HG02798 (cell line): ENCODE data around the gene ZNF454.

Experiments used
- ATAC-seq: cut with Tn5 transposase; IDR thresholded peaks from one replicate; pipeline ENCODE4 v1.9.1; 2021; ENCODE audit warnings: mild to moderate bottlenecking; ENCODE audit not compliant: unreplicated experiment, poor library complexity

ZNF454 gene

DNA sequence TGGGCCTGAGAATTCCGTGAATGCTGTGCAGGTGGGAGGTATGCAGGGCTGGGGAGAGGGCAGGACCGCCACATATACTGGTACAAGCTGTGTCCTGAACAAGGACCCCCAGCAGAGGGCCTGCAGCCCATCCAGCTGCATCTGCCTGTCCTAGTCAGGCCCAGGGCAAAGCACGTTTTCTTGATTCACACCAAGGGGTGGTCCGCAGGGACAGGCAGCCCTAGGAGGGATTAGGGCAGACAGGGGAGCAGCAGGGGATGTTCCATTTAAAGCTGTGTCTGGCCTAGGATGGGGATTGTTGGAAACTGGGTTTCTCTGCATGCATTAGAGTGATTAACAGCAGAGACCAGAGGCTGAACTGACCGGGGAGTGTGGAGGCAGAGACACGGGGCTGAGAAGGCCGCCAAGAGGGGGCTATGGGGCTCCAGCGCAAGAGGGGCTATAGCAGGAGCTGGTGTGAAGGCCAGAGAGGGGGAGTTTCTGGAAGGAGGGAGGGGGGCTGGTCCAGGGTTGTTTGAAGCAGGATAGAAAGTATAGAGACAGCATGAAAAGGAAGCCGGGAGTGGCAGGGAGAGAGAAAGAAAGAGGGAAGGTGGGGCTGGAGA is 51.4 kb downstream of the ZNF454 start:
- ATAC-seq, result no peak

DNA sequence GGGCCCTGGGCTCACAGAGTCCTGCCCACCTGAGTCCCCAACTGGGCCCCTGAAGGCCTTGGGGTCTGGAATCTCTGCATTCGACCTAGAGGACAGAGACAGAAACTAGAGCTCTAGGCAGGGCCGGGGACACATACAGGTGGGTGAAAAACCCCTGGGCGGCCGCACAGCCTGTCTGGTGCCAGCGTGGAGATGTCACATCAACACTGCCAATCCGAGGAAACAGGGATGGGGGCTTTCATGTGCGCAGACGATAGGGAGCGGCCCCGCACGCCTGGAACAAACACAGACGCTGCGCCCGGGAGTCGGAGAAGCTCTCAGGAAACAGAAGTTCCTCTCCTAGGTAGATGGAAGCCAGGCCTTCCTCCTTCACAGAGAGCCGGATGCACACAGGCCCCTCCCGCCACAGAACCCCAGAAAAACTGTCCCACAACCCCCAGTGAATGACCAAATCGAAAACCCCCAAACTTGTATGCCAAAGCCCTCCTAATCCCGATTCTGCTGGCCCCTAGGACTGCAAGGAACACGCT is 52.3 kb downstream of the ZNF454 start:
- ATAC-seq, result no peak

DNA sequence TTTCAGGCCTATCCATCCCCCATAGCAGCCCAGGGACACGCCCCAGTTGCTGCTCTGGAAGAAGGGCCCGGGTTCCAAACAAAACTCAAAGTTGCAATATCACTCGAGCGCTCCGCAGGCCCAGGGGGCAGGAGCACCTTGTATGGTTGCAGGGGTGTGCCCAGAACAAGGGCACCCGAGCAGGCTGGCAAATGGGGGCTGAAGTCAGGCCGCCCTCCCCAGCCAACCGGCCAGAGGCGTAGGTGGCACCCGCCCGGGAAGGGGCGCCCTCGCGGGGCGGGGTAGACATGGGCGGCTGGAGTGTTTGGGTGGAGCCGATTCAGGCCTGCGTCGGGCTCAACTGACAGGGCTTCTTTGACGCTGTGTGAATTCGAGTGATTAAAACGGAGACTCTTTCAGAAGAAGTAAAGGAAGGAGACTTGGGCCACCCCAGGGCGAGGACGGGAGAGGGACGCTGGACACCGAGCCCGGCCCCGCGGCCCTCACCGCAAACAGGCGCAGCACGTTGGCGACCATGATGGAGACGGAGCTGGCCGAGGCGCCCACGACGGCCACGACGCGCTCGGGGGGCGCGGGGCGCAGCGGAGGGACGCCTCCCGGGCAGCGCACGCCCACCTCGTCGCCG is 53.1 kb downstream of the ZNF454 start:
- no peak for ATAC-seq

DNA sequence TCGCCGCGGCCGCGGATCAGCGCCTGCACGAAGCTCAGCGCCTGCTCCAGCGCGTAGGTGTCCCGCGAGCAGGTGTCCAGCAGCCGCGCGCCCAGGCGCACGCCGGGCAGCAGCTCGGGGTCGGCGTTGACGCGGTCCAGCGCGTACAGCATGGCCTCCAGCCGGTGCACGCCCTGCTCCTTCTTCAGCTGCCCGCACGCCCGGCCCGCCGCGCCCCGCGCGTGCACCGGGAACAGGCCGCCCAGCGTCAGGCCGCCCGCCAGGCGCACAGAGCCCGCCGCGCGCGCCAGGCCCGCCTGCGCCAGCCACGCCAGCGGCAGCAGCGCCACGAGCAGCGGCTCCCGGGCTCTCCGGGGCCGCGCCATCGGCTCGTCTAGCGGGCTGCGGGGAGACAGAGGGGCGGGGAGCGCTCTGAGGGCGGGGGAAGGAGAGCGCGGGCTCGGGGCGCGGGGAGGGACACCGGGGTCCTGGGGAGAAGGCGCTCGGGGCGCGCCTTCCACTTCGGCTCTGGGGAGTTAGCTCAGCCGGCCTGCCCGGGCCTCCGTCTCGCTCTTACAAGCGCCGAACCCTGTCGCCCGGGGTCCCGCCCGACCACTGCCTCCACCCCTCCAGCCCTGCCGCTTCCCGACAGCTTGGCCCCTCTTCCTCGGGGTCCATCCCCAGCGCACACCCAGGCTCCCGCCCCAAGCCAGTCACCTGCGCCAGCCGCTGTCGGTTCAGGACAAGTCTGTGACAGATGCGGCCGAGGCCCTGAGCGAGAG is 53.8 kb downstream of the ZNF454 start, which contains the start of gene GRM6:
GRM6 (minus strand) TSS at position 741 of the 761 bp plus-strand sequence; CDS start at position 365, 376 bp downstream.
- no peak for ATAC-seq

DNA sequence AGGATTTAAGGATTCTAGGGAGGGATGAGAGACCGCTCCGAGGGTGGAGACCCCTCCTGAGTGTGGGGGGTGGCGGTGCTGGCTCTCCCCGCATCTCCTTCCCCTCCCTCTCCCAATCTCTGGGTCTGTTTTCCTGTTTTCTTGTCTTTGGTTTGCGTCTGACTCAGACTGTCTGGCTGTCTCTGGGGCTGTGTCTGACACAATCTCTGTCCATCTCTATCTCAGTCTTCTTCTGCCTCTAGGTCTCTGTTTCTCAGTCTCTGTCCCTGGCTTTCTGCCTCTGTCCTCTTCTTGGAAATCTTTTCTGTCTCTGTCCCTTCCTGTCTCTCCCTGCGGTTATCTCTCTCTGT is 54.3 kb downstream of the ZNF454 start:
- ATAC-seq, result no peak

DNA sequence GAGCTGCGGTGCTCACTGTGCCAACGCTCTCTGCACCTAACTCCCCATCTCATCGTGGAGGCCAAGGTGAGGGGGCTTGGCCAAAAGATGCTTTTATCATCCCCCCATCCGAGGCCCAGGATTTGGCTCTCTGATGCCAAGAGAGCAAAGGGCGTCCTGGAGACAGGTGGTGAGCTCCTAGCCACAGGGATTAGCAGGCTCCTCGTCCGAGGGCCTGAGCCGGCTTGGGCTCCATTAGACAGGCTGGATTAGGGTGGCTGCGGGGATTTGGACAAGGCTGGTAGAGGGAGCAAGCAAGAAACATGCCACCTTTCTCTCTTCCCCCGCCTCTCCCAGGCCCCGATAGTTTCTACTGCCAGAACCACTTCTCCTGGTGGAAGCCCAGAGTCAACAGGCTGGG is 55.2 kb downstream of the ZNF454 start:
- ATAC-seq, result no peak

DNA sequence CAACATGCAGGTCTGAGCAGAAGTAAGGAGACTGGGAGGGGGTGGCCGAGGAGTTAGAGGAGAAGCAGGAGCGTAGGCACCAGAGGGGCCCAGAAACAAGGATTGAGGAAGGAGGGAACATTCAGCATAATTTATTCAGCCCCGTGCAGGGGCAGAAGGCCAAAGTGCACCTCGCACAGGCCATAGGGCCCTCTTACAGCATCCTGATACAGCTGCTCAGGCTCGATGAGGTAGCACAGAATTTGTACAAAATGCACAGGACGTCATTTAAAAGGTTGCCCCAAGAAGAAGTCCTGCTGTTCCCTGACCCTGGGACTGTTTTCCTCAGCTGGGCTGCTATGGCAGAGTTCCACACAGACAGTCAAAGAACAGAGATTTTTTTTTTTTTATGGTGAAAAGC is 56.2 kb downstream of the ZNF454 start:
- ATAC-seq, result no peak

DNA sequence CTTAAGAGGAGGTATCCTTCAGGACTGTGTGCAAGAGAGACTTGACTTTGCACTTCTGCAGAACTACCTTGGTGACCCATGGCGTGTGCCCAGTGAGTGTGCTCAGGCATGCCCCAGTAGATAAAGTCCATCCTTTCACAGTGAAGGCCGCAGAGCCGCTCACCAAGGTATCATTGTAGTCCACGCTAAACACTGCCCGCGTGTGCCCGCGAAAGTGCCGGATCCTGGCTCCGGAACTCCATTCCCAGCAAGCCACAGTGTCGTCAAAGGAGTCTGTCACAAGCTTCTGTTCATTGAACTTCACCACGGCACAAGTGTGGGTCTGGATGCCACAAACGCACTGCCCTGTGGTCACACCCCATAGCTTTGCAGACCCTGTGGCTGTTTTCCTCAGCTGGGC is 57.4 kb downstream of the ZNF454 start:
- no peak for ATAC-seq

DNA sequence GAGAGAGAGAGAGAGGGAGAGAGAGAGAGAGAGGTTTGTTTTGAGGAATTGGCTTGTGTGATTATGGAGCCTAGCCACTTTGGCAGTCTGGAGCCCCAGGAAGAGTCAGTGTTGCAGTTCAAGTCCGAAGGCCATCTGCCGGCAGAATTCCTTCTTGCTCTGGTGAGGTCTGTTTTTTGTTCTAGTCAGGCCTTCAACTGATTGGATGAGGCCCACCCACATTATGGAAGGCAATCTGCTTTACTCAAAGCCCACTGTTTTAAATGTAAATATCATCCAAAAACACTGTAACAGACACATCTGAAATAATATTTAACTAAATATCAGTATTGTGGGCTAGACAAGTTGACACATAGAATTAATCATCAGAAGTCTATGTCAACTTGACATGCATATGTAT is 65.6 kb downstream of the ZNF454 start:
- ATAC-seq, result no peak

DNA sequence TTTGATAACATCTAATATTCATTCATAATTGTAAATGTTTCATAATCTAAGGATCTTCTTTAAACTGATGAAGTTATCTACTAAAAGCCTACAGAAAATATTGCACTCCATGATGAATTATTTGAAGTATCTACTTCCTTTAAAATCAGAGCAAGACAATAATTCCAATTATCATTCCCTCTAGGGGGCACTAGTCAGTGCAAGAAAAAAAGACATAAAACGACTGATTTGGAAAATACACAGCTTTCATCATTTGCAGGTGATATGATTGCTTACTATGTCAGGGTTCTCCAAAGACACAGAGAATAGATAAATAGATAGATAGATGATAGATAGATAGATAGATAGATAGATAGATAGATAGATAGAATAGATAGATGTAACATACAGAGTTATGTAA is 67.7 kb downstream of the ZNF454 start:
- no peak for ATAC-seq
